Epithelial cell of proximal tubule (primary cell): ENCODE data around the gene LAMB3. TPM values are rescaled to one million over a fixed set of nuclear protein-coding genes. Genes with fewer than 3 reads are reported as not detected.

Experiments
- DNase-seq: peaks from one replicate; pipeline ENCODE4 v3.0.0-alpha.2; 2011; ENCODE audit warnings: low read depth
- H3K4me3 ChIP-seq: 2 replicates; pipeline ENCODE4 v1.5.1; 2011; ENCODE audit warnings: low read depth, mild to moderate bottlenecking, low read length
- CTCF ChIP-seq: conservative IDR thresholded peaks from 2 replicates; pipeline ENCODE4 v1.5.1; 2012; ENCODE audit warnings: low read depth, mild to moderate bottlenecking, low read length
- total RNA-seq: library from RNA; depleted of rRNA; stranded (reverse); fragments of >200 nt; gene quantifications from 2 replicates; pipeline ENCODE4 v1.2.3, GENCODE V29; 2015

The LAMB3 gene
- total RNA-seq, 1 donor from 2014 or later: 72.0 TPM

DNA sequence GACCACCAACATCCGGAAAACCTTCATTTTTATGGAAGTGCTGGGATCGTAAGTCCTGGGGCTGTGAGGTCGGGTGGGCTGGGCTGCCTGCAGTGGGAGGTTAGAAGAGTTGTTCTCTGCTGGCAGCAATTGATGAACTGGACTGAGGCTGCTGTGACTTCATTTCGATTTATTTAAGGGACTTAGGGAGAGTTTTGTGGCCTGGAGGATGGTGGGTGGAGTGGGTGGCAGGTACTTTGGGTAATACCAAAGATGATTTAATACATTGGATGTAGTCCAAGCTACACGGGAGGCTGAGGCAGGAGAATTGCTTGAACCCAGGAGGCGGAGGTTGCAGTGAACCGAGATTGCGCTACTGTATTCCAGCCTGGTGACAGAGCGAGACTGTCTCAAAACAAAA lies 57.2 kb downstream of the LAMB3 start:
- no peak for TF ChIP-seq CTCF
- no peak overlapping the region for H3K4me3 ChIP-seq
- no peak for DNase-seq

GRCh38 chr1:209594440-209594839 lies 57.8 kb downstream of the LAMB3 start:
- H3K4me3 ChIP-seq: no peak overlapping the region
- no peak for TF ChIP-seq CTCF
- DNase-seq: no peak

DNA sequence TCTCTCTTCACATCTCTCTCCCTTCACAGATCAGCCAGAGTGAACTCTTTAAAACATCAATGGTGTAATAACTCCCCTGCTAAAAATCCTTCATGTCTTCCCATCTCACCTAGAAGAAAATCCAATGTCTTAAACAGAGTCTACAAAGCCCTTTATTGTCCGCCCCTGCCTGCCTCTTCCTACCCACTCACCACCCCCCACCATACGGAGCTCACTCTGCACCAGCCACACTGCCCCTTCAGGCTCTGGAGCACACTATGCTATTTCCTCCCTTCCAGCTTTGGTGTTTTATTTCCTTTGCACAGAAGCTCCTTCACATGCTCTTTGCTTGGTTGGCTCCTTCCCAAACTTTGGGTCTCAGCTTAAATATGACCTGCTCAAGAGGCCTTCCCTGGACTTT lies 58.5 kb downstream of the LAMB3 start:
- TF ChIP-seq CTCF: no peak
- no peak for DNase-seq
- H3K4me3 ChIP-seq: no peak overlapping the region

GRCh38 chr1:209590405-209590804 lies 61.8 kb downstream of the LAMB3 start:
- no peak for DNase-seq
- H3K4me3 ChIP-seq: no peak overlapping the region
- peak; percentile 55 for TF ChIP-seq CTCF

DNA sequence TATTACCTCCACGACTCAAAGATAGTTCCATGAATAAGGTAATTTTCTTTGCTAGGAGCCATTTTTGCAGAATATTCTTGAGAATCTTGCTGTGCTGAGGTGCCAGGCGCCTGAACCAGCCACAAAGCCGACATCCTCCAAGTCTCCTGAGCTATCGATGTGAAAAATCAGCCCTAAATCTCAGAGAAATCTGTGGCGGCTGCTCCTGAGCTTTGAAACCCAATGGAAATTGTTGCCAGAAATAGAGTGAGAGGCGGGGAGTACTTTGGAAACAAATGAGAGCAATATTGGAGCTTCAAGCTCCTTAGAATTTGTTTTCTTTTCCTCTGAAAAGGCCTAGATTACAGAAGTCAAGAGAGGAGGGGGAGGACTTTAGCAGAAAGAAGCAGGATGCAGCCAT lies 62.4 kb downstream of the LAMB3 start:
- H3K4me3 ChIP-seq: no peak overlapping the region
- no peak for DNase-seq
- TF ChIP-seq CTCF: no peak

- TF ChIP-seq CTCF: no peak
- DNase-seq: no peak
- no peak overlapping the region for H3K4me3 ChIP-seq
Measured at GRCh38 chr1:209589440-209589839, 62.8 kb downstream of the LAMB3 start.

- TF ChIP-seq CTCF: no peak
- DNase-seq: no peak
- no peak overlapping the region for H3K4me3 ChIP-seq
Measured at GRCh38 chr1:209587789-209588188, 64.4 kb downstream of the LAMB3 start.
